ENCODE data around the gene ZNF525. TPM values are rescaled to one million over a fixed set of nuclear protein-coding genes. Genes with fewer than 3 reads are reported as not detected.
"Not testable (repeated sequence)": the region's sequence is repeated elsewhere in the genome, so short reads cannot be mapped to it uniquely, and the experiment has no call there.

The ZNF525 gene
- total RNA-seq, 2 donors from 2014 or later = 4.9 to 11.4 TPM

DNA sequence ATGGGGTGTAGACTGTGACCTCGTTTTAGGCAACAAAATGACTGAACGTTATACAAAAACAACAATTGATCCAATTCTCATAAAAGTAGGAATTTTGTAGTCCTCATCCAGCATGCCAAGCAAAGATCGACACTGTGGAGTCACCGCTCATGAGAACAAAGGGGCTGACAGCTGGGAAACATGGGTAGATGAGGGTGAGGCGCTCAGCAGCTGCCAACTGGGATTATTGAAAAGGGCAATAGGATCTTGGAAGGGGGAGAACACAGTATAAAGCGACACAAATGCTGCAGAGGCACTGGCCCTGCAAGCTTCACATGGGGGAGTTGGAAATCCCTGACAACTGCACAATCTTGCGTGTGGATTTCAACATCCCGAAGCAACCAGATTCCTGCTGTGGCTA lies 24.1 kb downstream of the ZNF525 start:
- TF ChIP-seq, protein P1, sequence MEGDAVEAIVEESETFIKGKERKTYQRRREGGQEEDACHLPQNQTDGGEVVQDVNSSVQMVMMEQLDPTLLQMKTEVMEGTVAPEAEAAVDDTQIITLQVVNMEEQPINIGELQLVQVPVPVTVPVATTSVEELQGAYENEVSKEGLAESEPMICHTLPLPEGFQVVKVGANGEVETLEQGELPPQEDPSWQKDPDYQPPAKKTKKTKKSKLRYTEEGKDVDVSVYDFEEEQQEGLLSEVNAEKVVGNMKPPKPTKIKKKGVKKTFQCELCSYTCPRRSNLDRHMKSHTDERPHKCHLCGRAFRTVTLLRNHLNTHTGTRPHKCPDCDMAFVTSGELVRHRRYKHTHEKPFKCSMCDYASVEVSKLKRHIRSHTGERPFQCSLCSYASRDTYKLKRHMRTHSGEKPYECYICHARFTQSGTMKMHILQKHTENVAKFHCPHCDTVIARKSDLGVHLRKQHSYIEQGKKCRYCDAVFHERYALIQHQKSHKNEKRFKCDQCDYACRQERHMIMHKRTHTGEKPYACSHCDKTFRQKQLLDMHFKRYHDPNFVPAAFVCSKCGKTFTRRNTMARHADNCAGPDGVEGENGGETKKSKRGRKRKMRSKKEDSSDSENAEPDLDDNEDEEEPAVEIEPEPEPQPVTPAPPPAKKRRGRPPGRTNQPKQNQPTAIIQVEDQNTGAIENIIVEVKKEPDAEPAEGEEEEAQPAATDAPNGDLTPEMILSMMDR (IDR thresholded peaks at IDR 0.05) = no peak
- Histone ChIP-seq H3K4me3 (no peak overlapping the region), H3K36me3 (peaks cover 8% of the 10 kb centered on the region), H3K27ac (no peak overlapping the region), H3K9me3 (peaks cover 27% of the 10 kb centered on the region), H3K27me3 (replicated peaks; ENCODE audit: insufficient read depth) (no peaks in the 10 kb centered on the region), H3K4me1 (ENCODE audit: control insufficient read depth in 1 of 2, low read depth in 2 of 2) (peaks cover 5 to 7% of the 10 kb centered on the region in 2 donors)
- DNase-seq (ENCODE audit: low spot score) (no peak), ATAC-seq (ENCODE audit: insufficient number of reproducible peaks, low FRiP score, low read depth) (no peak)

GRCh38 chr19:53389978-53390377 lies 24.5 kb downstream of the ZNF525 start:
- no peak for ATAC-seq (ENCODE audit: insufficient number of reproducible peaks, low FRiP score, low read depth)
- H3K27ac ChIP-seq = no peak overlapping the region
- no peaks in the 10 kb centered on the region for H3K27me3 ChIP-seq (replicated peaks; ENCODE audit: insufficient read depth)
- H3K4me1 ChIP-seq (ENCODE audit: control insufficient read depth in 1 of 2, low read depth in 2 of 2) = peaks cover 5 to 8% of the 10 kb centered on the region in 2 donors
- DNase-seq (ENCODE audit: low spot score) = no peak
- H3K9me3 ChIP-seq = peaks cover 23% of the 10 kb centered on the region
- peaks cover 8% of the 10 kb centered on the region for H3K36me3 ChIP-seq
- H3K4me3 ChIP-seq = no peak overlapping the region
- TF ChIP-seq, protein P1 (IDR thresholded peaks at IDR 0.05) = no peak

DNA sequence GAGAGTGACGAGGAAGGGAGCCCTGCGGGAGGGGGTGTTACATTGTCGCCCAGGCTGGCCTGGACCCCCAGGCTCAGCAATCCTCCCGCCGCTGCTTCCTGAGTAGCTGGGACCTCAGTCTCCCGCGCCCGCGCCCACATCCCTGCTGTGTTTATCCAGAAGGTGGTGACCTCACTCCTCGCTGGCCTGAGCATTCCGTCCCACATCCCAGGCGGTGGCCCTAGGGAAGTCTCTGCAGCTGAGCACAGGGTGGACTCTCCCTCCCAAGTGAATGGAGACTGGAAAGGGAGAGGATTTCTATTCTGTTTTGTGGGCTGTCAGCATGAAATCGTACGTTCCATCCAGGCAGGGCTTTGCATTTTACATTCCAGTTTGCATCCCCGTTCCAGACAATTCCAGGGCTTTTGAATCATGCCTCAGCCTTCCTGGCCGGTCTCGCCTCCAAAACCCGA lies 29.0 kb downstream of the ZNF525 start:
- H3K27ac ChIP-seq = peak overlapping the region; percentile 84 to 89
- TF ChIP-seq, protein P1 (IDR thresholded peaks at IDR 0.05) = no peak
- ATAC-seq (ENCODE audit: insufficient number of reproducible peaks, low FRiP score, low read depth) (peak; percentile 47), DNase-seq (ENCODE audit: low spot score) (peak; percentile 18)
- H3K9me3 ChIP-seq = peaks cover 5% of the 10 kb centered on the region
- peak overlapping the region; percentile 98 for H3K4me3 ChIP-seq
- no peaks in the 10 kb centered on the region for H3K36me3 ChIP-seq
- peaks cover 5 to 22% of the 10 kb centered on the region in 2 donors for H3K4me1 ChIP-seq (ENCODE audit: control insufficient read depth in 1 of 2, low read depth in 2 of 2)
- no peaks in the 10 kb centered on the region for H3K27me3 ChIP-seq (replicated peaks; ENCODE audit: insufficient read depth)

DNA sequence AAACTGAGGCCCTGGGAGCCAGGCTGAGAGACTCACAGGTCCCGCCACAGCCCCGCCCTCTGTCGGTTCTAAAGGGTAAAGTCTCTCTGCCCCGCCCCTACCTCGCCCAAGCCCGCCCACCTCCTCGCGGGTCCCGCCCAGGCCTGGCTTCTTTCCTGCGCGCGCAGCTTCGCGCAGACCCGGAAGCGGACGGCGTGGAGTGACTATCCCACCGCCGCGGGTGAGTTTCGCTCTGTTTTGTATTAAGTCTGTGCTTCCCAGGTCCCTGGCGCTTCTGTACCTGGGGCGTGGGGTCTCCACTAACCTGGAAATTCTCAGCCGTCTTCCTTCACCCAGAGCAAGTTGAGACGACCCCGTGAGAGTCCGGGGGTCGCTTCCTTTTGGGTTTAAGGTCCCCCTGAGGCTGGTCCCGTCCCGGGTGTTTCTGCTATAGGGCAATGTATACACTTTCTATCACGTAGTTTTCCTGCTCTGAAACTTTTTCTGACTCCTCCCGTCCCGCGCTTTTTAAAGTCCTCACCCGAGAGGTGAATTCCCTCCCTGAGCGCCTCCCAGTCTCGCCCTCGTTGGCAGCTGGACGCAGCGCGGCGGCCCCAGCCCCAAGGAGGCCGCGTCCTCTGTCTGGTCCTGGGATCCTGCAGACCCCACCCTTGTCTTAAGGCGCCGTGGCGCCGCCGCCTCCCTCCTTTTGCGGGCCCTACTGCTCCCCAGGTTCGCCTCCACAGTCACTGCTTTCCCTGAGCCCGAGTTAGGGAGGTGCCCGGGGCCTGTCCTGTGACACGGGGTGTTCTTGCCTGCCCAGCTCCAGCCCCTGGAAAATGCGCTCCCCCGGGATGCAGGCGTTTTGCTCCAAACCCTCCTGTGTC lies 29.7 kb downstream of the ZNF525 start, which contains the start of gene ZNF765:
Gene ZNF765 (plus strand): TSS at position 176 of the 866 bp plus-strand sequence. CDS start 2,867 bp downstream, outside the sequence.
- Histone ChIP-seq H3K27ac (peak within 1 kb of the TSS; percentile 84 to 89), H3K36me3 (peaks cover 4% of the 10 kb centered on the region), H3K27me3 (replicated peaks; ENCODE audit: insufficient read depth) (no peaks in the 10 kb centered on the region), H3K4me3 (peak within 1 kb of the TSS; percentile 98), H3K9me3 (no peaks in the 10 kb centered on the region), H3K4me1 (ENCODE audit: control insufficient read depth in 1 of 2, low read depth in 2 of 2) (peaks cover 5 to 22% of the 10 kb centered on the region in 2 donors)
- ATAC-seq (ENCODE audit: insufficient number of reproducible peaks, low FRiP score, low read depth) (peak; percentile 99), DNase-seq (ENCODE audit: low spot score) (peak; percentile 90)
- TF ChIP-seq, protein P1 (IDR thresholded peaks at IDR 0.05) = peak; percentile 66

GRCh38 chr19:53395840-53396524 lies 30.5 kb downstream of the ZNF525 start:
- Histone ChIP-seq H3K27ac (peak overlapping the region; percentile 84 to 89), H3K4me3 (peak overlapping the region; percentile 98), H3K4me1 (ENCODE audit: control insufficient read depth in 1 of 2, low read depth in 2 of 2) (peaks cover 5 to 22% of the 10 kb centered on the region in 2 donors)
- ATAC-seq (ENCODE audit: insufficient number of reproducible peaks, low FRiP score, low read depth); H3K36me3 ChIP-seq; H3K9me3 ChIP-seq; H3K27me3 ChIP-seq (replicated peaks; ENCODE audit: insufficient read depth); DNase-seq (ENCODE audit: low spot score): not testable (repeated sequence)
